GM12875 (cell line): ENCODE data around the gene TIGD3.
A peak's percentile ranks its signal among the peaks of the same experiment; 100 is the strongest.
"Not testable (repeated sequence)": the region's sequence is repeated elsewhere in the genome, so short reads cannot be mapped to it uniquely, and the experiment has no call there.

Experiments
- H3K4me3 ChIP-seq: one replicate; pipeline ENCODE4 v1.5.1; 2011; ENCODE audit warnings: low read depth, low read length, control low read depth
- CTCF ChIP-seq: IDR thresholded peaks from 2 replicates; pipeline ENCODE4 v1.5.1; 2011; ENCODE audit warnings: low read depth, mild to moderate bottlenecking, control low read depth, inconsistent platforms, low read length, moderate library complexity, borderline replicate concordance; ENCODE audit not compliant: insufficient read depth

Gene TIGD3

GRCh38 chr11:65327021-65327420 lies 27.5 kb upstream of the TIGD3 start:
- TF ChIP-seq CTCF: no peak
- H3K4me3 ChIP-seq: no peak overlapping the region

GRCh38 chr11:65329478-65329877 lies 25.1 kb upstream of the TIGD3 start:
- H3K4me3 ChIP-seq: no peak overlapping the region
- TF ChIP-seq CTCF: no peak

- H3K4me3 ChIP-seq: no peak overlapping the region
- TF ChIP-seq CTCF: peak; percentile 59; the same call in 1 of the 2 replicates
Observed at GRCh38 chr11:65329944-65330403, 24.6 kb upstream of the TIGD3 start.

- H3K4me3 ChIP-seq: no peak overlapping the region
- TF ChIP-seq CTCF: no peak
Observed at GRCh38 chr11:65330544-65330943, 24.0 kb upstream of the TIGD3 start.

GRCh38 chr11:65332591-65332990 lies 22.0 kb upstream of the TIGD3 start:
- not testable (repeated sequence) for H3K4me3 ChIP-seq

- TF ChIP-seq CTCF: no peak
- H3K4me3 ChIP-seq: peak overlapping the region; percentile 89
Observed at GRCh38 chr11:65334696-65335295, 19.8 kb upstream of the TIGD3 start.

- no peak overlapping the region for H3K4me3 ChIP-seq
- TF ChIP-seq CTCF: no peak
Observed at GRCh38 chr11:65338676-65339075, 15.9 kb upstream of the TIGD3 start.

GRCh38 chr11:65340226-65340625 lies 14.3 kb upstream of the TIGD3 start:
- no peak for TF ChIP-seq CTCF
- no peak overlapping the region for H3K4me3 ChIP-seq
